ENCODE measurements around the gene GRAMD1C. TPM values are rescaled to one million over a fixed set of nuclear protein-coding genes. Genes with fewer than 3 reads are reported as not detected.

Gene GRAMD1C
- polyA plus RNA-seq, 3 donors, result 0.13 to 0.29 (median 0.27) TPM

- no peaks in the 10 kb centered on the region for H3K36me3 ChIP-seq (replicated peaks in 1 of 2; ENCODE audit: control insufficient read depth in 1 of 2, insufficient read depth in 2 of 2, low read length in 2 of 2)
- 90% methylated on average over 2 of the region's 3 CpGs for WGBS (ENCODE audit: insufficient coverage)
- peaks cover 0 to 3% (median 2%) of the 10 kb centered on the region in 3 donors for H3K27me3 Mint-ChIP-seq (ENCODE audit: low read depth in 3 of 3)
- no peaks in the 10 kb centered on the region for H3K4me1 Mint-ChIP-seq
- no peaks in the 10 kb centered on the region for H3K4me1 ChIP-seq (ENCODE audit: control insufficient read depth in 1 of 2, insufficient read depth in 2 of 2, low read length in 2 of 2)
- no peak overlapping the region for H3K4me3 Mint-ChIP-seq
- intact Hi-C loops (cut with micrococcal nuclease), result no loop called here
- H3K27ac Mint-ChIP-seq, result no peak overlapping the region
- DNase-seq, result no peak
- H3K36me3 Mint-ChIP-seq, result no peaks in the 10 kb centered on the region
- H4K20me1 ChIP-seq (ENCODE audit: insufficient read depth, low read length), result no peaks in the 10 kb centered on the region
- no peak overlapping the region for H3K9ac ChIP-seq (ENCODE audit: insufficient read depth, low read length, poor library complexity, severe bottlenecking)
- TF ChIP-seq CTCF (IDR thresholded peaks at IDR 0.05), result no peak
- H3K9me3 Mint-ChIP-seq, result peaks cover 0 to 6% (median 0%) of the 10 kb centered on the region in 7 donors
- H3K4me3 ChIP-seq (replicated peaks in 1 of 3; ENCODE audit: low read depth in 2 of 3, low read length in 3 of 3), result no peak overlapping the region
- H3K27me3 ChIP-seq (ENCODE audit: control insufficient read depth in 2 of 2, insufficient read depth in 2 of 2, low read length in 2 of 2), result no peaks in the 10 kb centered on the region
- no peak overlapping the region for H3K4me2 ChIP-seq (replicated peaks; ENCODE audit: extremely low read depth, low read length, poor library complexity, severe bottlenecking)
- H3K27ac ChIP-seq (ENCODE audit: low read depth in 1 of 2, low read length in 2 of 2), result no peak overlapping the region
- H2AFZ ChIP-seq (ENCODE audit: insufficient read depth, low read depth, low read length, poor library complexity, severe bottlenecking), result no peak overlapping the region
- no peaks in the 10 kb centered on the region for H3K9me3 ChIP-seq (replicated peaks in 1 of 2; ENCODE audit: control insufficient read depth in 1 of 2, insufficient read depth in 1 of 2, low read length in 2 of 2)
- no peaks in the 10 kb centered on the region for H3K79me2 ChIP-seq (ENCODE audit: insufficient read depth, low read length)
Observed at GRCh38 chr3:113852506-113852905, 13.9 kb downstream of the GRAMD1C start.

DNA sequence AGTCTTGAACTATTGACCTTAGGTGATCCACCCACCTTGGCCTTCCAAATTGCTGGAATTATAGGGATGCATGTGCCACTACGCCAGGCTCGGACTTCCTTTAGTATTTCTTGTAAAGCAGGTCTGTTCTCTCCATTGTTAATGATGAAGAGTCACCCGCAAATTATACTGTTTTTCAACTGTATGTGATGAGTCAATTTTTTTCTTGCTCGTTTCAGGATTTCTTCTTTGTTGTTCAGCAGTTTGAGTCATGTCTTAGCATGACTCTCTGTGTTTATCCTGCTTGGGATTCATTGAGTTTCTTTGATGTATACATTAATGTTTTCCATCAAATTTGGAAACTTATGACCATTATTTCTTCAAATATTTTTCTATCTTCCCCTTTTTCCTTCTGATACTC, 28.9 kb downstream of the GRAMD1C start:
- H3K27me3 ChIP-seq (ENCODE audit: control insufficient read depth in 2 of 2, insufficient read depth in 2 of 2, low read length in 2 of 2), result no peaks in the 10 kb centered on the region
- H3K4me3 ChIP-seq (replicated peaks in 1 of 3; ENCODE audit: low read depth in 2 of 3, low read length in 3 of 3), result no peak overlapping the region
- no peak overlapping the region for H3K9ac ChIP-seq (ENCODE audit: insufficient read depth, low read length, poor library complexity, severe bottlenecking)
- H2AFZ ChIP-seq (ENCODE audit: insufficient read depth, low read depth, low read length, poor library complexity, severe bottlenecking), result no peak overlapping the region
- no peak overlapping the region for H3K4me3 Mint-ChIP-seq
- no peak for DNase-seq
- no peak overlapping the region for H3K27ac ChIP-seq (ENCODE audit: low read depth in 1 of 2, low read length in 2 of 2)
- no peaks in the 10 kb centered on the region for H3K79me2 ChIP-seq (ENCODE audit: insufficient read depth, low read length)
- peaks cover 2 to 8% (median 6%) of the 10 kb centered on the region in 7 donors for H3K9me3 Mint-ChIP-seq
- H4K20me1 ChIP-seq (ENCODE audit: insufficient read depth, low read length), result no peaks in the 10 kb centered on the region
- H3K4me2 ChIP-seq (replicated peaks; ENCODE audit: extremely low read depth, low read length, poor library complexity, severe bottlenecking), result no peak overlapping the region
- peaks cover 0 to 3% (median 0%) of the 10 kb centered on the region in 3 donors for H3K27me3 Mint-ChIP-seq (ENCODE audit: low read depth in 3 of 3)
- no peak overlapping the region for H3K27ac Mint-ChIP-seq
- intact Hi-C loops (cut with micrococcal nuclease), result no loop called here
- H3K4me1 ChIP-seq (ENCODE audit: control insufficient read depth in 1 of 2, insufficient read depth in 2 of 2, low read length in 2 of 2), result no peaks in the 10 kb centered on the region
- H3K4me1 Mint-ChIP-seq, result no peaks in the 10 kb centered on the region
- H3K9me3 ChIP-seq (replicated peaks in 1 of 2; ENCODE audit: control insufficient read depth in 1 of 2, insufficient read depth in 1 of 2, low read length in 2 of 2), result no peaks in the 10 kb centered on the region
- no peaks in the 10 kb centered on the region for H3K36me3 ChIP-seq (replicated peaks in 1 of 2; ENCODE audit: control insufficient read depth in 1 of 2, insufficient read depth in 2 of 2, low read length in 2 of 2)
- WGBS (ENCODE audit: insufficient coverage), result no CpG with 5 or more reads among the region's 4 CpGs
- H3K36me3 Mint-ChIP-seq, result no peaks in the 10 kb centered on the region
- no peak for TF ChIP-seq CTCF (IDR thresholded peaks at IDR 0.05)
